Ishikawa (cell line): Measurements from ENCODE around the gene NPAS1.

Experiments used
- CEBPB ChIP-seq: IDR thresholded peaks from 2 replicates; pipeline ENCODE4 v1.6.1; 2012
- CREB1 ChIP-seq: IDR thresholded peaks from 2 replicates; pipeline ENCODE4 v1.6.1; 2012; ENCODE audit warnings: low read depth
- EP300 ChIP-seq: IDR thresholded peaks from 2 replicates; pipeline ENCODE4 v1.6.1; 2012; ENCODE audit warnings: borderline replicate concordance
- FOXM1 ChIP-seq: IDR thresholded peaks from 2 replicates; pipeline ENCODE4 v1.6.1; 2012; ENCODE audit warnings: low read depth, borderline replicate concordance
- NFIC ChIP-seq: IDR thresholded peaks from 2 replicates; pipeline ENCODE4 v1.6.1; 2012
- RAD21 ChIP-seq: IDR thresholded peaks from 2 replicates; pipeline ENCODE4 v1.6.1; 2012; ENCODE audit warnings: low read depth
- TAF1 ChIP-seq: IDR thresholded peaks from 2 replicates; pipeline ENCODE4 v1.6.1; 2012; ENCODE audit warnings: low read depth, mild to moderate bottlenecking
- TEAD4 ChIP-seq: IDR thresholded peaks from 2 replicates; pipeline ENCODE4 v1.6.1; 2012
- YY1 ChIP-seq: IDR thresholded peaks from 2 replicates; pipeline ENCODE4 v1.6.1; 2012; ENCODE audit warnings: low read depth
- ZBTB7A ChIP-seq: IDR thresholded peaks from 2 replicates; pipeline ENCODE4 v1.6.1; 2012; ENCODE audit warnings: low read depth
- TF ChIP-seq, protein P1 (sequence below): IDR thresholded peaks from 2 replicates; pipeline ENCODE4 v1.6.1; 2012; ENCODE audit warnings: low read depth, mild to moderate bottlenecking

DNA sequence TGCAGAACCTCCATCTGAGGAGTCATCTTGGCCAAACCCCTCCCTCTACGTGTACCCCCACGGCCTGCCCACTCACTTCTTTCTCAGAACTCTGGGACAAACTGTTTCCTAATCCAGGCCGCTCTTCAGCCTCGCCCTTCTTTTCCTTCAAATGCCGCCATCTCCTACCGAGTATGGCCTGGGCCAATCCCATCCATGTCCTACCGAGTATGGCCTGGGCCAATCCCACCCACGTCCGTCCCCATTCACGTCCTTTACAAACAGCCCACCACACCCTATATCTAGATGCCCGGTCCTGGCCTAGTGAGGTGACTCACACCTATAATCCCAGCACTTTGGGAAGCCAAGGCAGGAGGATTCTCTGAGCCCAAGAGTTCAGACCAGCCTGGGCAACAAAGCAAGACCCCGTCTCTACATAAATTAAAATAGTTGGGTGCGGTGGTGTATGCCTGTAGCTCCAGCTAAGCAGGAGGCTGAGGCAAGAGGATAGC lies 27.7 kb downstream of the NPAS1 start:
- TF ChIP-seq TEAD4: no peak
- no peak for TF ChIP-seq EP300
- TF ChIP-seq CEBPB: no peak
- TF ChIP-seq CREB1: no peak
- TF ChIP-seq ZBTB7A: no peak
- no peak for TF ChIP-seq RAD21
- no peak for TF ChIP-seq FOXM1
- TF ChIP-seq, protein P1, sequence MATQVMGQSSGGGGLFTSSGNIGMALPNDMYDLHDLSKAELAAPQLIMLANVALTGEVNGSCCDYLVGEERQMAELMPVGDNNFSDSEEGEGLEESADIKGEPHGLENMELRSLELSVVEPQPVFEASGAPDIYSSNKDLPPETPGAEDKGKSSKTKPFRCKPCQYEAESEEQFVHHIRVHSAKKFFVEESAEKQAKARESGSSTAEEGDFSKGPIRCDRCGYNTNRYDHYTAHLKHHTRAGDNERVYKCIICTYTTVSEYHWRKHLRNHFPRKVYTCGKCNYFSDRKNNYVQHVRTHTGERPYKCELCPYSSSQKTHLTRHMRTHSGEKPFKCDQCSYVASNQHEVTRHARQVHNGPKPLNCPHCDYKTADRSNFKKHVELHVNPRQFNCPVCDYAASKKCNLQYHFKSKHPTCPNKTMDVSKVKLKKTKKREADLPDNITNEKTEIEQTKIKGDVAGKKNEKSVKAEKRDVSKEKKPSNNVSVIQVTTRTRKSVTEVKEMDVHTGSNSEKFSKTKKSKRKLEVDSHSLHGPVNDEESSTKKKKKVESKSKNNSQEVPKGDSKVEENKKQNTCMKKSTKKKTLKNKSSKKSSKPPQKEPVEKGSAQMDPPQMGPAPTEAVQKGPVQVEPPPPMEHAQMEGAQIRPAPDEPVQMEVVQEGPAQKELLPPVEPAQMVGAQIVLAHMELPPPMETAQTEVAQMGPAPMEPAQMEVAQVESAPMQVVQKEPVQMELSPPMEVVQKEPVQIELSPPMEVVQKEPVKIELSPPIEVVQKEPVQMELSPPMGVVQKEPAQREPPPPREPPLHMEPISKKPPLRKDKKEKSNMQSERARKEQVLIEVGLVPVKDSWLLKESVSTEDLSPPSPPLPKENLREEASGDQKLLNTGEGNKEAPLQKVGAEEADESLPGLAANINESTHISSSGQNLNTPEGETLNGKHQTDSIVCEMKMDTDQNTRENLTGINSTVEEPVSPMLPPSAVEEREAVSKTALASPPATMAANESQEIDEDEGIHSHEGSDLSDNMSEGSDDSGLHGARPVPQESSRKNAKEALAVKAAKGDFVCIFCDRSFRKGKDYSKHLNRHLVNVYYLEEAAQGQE: no peak
- no peak for TF ChIP-seq YY1
- no peak for TF ChIP-seq NFIC
- no peak for TF ChIP-seq TAF1
